Upper lobe of left lung (tissue), 6 donors: Measurements from ENCODE around the gene PLEKHG4B. TPM values are rescaled to one million over a fixed set of nuclear protein-coding genes. Genes with fewer than 3 reads are reported as not detected.

Experiments
- ATAC-seq, 2 donors: fragments of 200-7000 bp; cut with Tn5 transposase; one replicate each; pipeline ENCODE4 v1.9.1; 2022; ENCODE audit warnings: mild to moderate bottlenecking in 2 of 2, moderate library complexity in 2 of 2; ENCODE audit not compliant: low FRiP score in 2 of 2
- DNase-seq, 2 donors: peaks; one replicate each; pipeline ENCODE4 v3.0.0-alpha.2; 2019 to 2020
- H3K27ac ChIP-seq, 4 donors: fragments of 200-600 bp; sonication (generic); one replicate each; pipeline ENCODE4 v1.5.1; 2016 to 2019
- H3K27me3 ChIP-seq, 4 donors: fragments of 200-600 bp; sonication (generic); one replicate each; pipeline ENCODE4 v1.5.1; 2017 to 2019
- H3K36me3 ChIP-seq, 4 donors: fragments of 200-600 bp; sonication (generic); one replicate each; pipeline ENCODE4 v1.5.1; 2016 to 2019
- H3K4me1 ChIP-seq, 4 donors: fragments of 200-600 bp; sonication (generic); one replicate each; pipeline ENCODE4 v1.5.1; 2018 to 2019
- H3K4me3 ChIP-seq, 4 donors: fragments of 200-600 bp; sonication (generic); one replicate each; pipeline ENCODE4 v1.5.1; 2017 to 2019; ENCODE audit warnings: mild to moderate bottlenecking in 2 of 4, moderate library complexity in 1 of 4
- H3K9me3 ChIP-seq, 4 donors: fragments of 200-600 bp; sonication (generic); one replicate each; pipeline ENCODE4 v1.5.1; 2018 to 2019
- CTCF ChIP-seq, 6 experiments: fragments of 450-650 bp in 4 of 6; fragments of 200-600 bp in 2 of 6; sonication (generic) in 2 of 6; IDR thresholded peaks; one replicate each; pipeline ENCODE4 v1.5.1; 2016 to 2019; ENCODE audit warnings: antibody characterized with exemption in 6 of 6
- EP300 ChIP-seq, 4 donors: sonication (generic); formaldehyde crosslinking; IDR thresholded peaks; one replicate each; pipeline ENCODE4 v1.5.1; 2017; ENCODE audit warnings: antibody characterized with exemption in 4 of 4, control low read depth in 2 of 4
- POLR2A ChIP-seq, 4 donors: fragments of 450-650 bp; IDR thresholded peaks; one replicate each; pipeline ENCODE4 v1.5.1; 2016 to 2017; ENCODE audit warnings: antibody characterized with exemption in 4 of 4, mild to moderate bottlenecking in 2 of 4
- POLR2AphosphoS5 ChIP-seq, 2 donors: sonication (generic); formaldehyde crosslinking; IDR thresholded peaks; one replicate each; pipeline ENCODE4 v1.5.1; 2017; ENCODE audit warnings: antibody characterized with exemption in 2 of 2
- WGBS, 2 donors: methylation state at CpG; one replicate each; pipeline ENCODE4 v1.1.5; 2017 to 2018; 5-methylcytosine and 5-hydroxymethylcytosine counted together
- total RNA-seq, 6 donors: library from RNA; depleted of rRNA in 4 of 6; stranded (reverse); fragments of >200 nt in 4 of 6; gene quantifications; one replicate each; pipeline versions ENCODE4 v1.1.0 to v1.2.1, GENCODE V29; 2016 to 2021
- donor health status: DM: no; HTN: no; CAD: no; lungs with moderate emphysema.
- donor health status: DM: no; HTN: yes; CAD: no; lungs with severe emphysema.

The PLEKHG4B gene
- total RNA-seq, 6 donors from 2014 or later = 0.40 to 5.9 (median 2.9) TPM

GRCh38 chr5:156411-157072, 64.6 kb downstream of the PLEKHG4B start:
- TF ChIP-seq CTCF (IDR thresholded peaks at IDR 0.05) (no peak), EP300 (IDR thresholded peaks at IDR 0.05) (no peak), POLR2A (IDR thresholded peaks at IDR 0.05) (no peak)
- 92 to 96% methylated on average over 4 to 15 of the region's 17 CpGs for WGBS, 2 donors

GRCh38 chr5:157126-157715, 65.3 kb downstream of the PLEKHG4B start:
- DNase-seq = no peak
- no peaks in the 10 kb centered on the region for H3K27me3 ChIP-seq
- TF ChIP-seq EP300 (IDR thresholded peaks at IDR 0.05) = no peak
- TF ChIP-seq POLR2A (IDR thresholded peaks at IDR 0.05) = no peak
- TF ChIP-seq POLR2AphosphoS5 (IDR thresholded peaks at IDR 0.05) = no peak
- no peak for TF ChIP-seq CTCF (IDR thresholded peaks at IDR 0.05)

More at GRCh38 chr5:156411-157072, 64.6 kb downstream of the PLEKHG4B start:
- H3K27ac ChIP-seq = no peak overlapping the region
- H3K9me3 ChIP-seq = no peaks in the 10 kb centered on the region
- H3K4me3 ChIP-seq = no peak overlapping the region
- ATAC-seq = no peak
- H3K36me3 ChIP-seq = no peaks in the 10 kb centered on the region
- H3K4me1 ChIP-seq = no peaks in the 10 kb centered on the region
- no peaks in the 10 kb centered on the region for H3K27me3 ChIP-seq
- no peak for DNase-seq

GRCh38 chr5:157801-158200, 65.8 kb downstream of the PLEKHG4B start:
- DNase-seq (no peak), ATAC-seq (no peak)
- Histone ChIP-seq H3K36me3 (no peaks in the 10 kb centered on the region), H3K9me3 (no peaks in the 10 kb centered on the region), H3K27me3 (no peaks in the 10 kb centered on the region), H3K4me3 (no peak overlapping the region), H3K4me1 (no peaks in the 10 kb centered on the region), H3K27ac (no peak overlapping the region)
- TF ChIP-seq EP300 (IDR thresholded peaks at IDR 0.05) (no peak), POLR2A (IDR thresholded peaks at IDR 0.05) (no peak), CTCF (IDR thresholded peaks at IDR 0.05) (no peak), POLR2AphosphoS5 (IDR thresholded peaks at IDR 0.05) (no peak)
- 85 to 92% methylated on average over 10 to 11 of the region's 11 CpGs for WGBS, 2 donors

More at GRCh38 chr5:157126-157715, 65.3 kb downstream of the PLEKHG4B start:
- H3K9me3 ChIP-seq = no peaks in the 10 kb centered on the region
- H3K4me3 ChIP-seq = no peak overlapping the region
- no peaks in the 10 kb centered on the region for H3K4me1 ChIP-seq
- WGBS, 2 donors = 91 to 93% methylated on average over 12 of the region's 12 CpGs
- no peak overlapping the region for H3K27ac ChIP-seq
- ATAC-seq = no peak
- H3K36me3 ChIP-seq = no peaks in the 10 kb centered on the region

- Histone ChIP-seq H3K9me3 (no peaks in the 10 kb centered on the region), H3K27ac (no peak overlapping the region), H3K4me3 (no peak overlapping the region), H3K27me3 (no peaks in the 10 kb centered on the region), H3K36me3 (no peaks in the 10 kb centered on the region), H3K4me1 (no peaks in the 10 kb centered on the region)
- TF ChIP-seq POLR2A (IDR thresholded peaks at IDR 0.05) = no peak
- TF ChIP-seq POLR2AphosphoS5 (IDR thresholded peaks at IDR 0.05) = no peak
- TF ChIP-seq EP300 (IDR thresholded peaks at IDR 0.05) = no peak
- DNase-seq (no peak), ATAC-seq (no peak)
- WGBS, 2 donors = 78 to 79% methylated on average over 10 to 17 of the region's 17 CpGs
Observed at GRCh38 chr5:158807-159447, 67.0 kb downstream of the PLEKHG4B start.

GRCh38 chr5:159448-160172, 67.6 kb downstream of the PLEKHG4B start:
- Histone ChIP-seq H3K27me3 (no peaks in the 10 kb centered on the region), H3K4me3 (no peak overlapping the region), H3K27ac (no peak overlapping the region), H3K4me1 (no peaks in the 10 kb centered on the region), H3K9me3 (no peaks in the 10 kb centered on the region), H3K36me3 (no peaks in the 10 kb centered on the region)
- WGBS, 2 donors = 61 to 65% methylated on average over 19 of the region's 19 CpGs
- TF ChIP-seq POLR2A (IDR thresholded peaks at IDR 0.05) (no peak), EP300 (IDR thresholded peaks at IDR 0.05) (no peak), CTCF (IDR thresholded peaks at IDR 0.05) (no peak)
- DNase-seq (peak in 1 of 2 donors; percentile 6), ATAC-seq (no peak)
